ENCODE data around the gene HOXD4.

DNA sequence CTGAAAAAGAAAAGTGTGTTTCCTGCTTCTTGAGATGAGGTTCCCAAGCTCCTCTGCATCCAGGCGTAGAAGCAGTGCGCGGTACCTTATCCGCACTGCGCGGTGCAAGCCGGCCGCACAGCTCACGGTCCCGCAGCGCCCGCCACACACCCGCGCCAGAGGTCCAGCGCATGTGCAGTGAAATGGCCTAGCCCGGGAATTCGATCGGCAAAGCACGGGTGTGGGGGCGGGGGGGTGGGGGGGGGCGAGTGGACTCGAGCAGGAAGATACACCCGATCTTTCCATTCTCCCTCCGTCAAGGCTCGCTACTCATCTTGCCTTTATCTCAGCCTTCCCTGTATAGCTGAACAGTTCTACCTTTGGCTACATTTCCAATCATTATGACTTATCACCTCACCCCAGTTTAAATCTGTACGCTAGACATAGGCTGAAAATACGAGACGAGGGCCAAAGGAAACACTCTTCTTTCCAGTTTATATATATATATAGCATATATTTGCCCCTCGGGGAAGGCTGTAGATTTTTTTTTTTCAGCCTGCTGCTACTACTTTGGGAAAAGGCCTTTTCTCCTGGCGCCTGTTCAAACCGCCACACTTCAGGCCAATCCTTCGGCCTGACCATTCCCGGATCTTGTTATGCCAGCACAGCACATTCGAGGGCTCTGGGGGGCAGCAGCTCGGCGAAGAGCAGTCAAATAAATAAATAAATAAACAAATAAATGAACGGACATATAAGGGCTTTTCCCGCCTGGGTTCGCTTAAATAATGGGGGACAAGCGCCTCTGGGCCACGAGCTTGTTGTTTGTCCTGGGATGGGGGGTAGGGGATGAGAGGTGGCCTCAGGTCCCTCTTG lies 11.5 kb upstream of the HOXD4 start:
- TF ChIP-seq, protein P1, sequence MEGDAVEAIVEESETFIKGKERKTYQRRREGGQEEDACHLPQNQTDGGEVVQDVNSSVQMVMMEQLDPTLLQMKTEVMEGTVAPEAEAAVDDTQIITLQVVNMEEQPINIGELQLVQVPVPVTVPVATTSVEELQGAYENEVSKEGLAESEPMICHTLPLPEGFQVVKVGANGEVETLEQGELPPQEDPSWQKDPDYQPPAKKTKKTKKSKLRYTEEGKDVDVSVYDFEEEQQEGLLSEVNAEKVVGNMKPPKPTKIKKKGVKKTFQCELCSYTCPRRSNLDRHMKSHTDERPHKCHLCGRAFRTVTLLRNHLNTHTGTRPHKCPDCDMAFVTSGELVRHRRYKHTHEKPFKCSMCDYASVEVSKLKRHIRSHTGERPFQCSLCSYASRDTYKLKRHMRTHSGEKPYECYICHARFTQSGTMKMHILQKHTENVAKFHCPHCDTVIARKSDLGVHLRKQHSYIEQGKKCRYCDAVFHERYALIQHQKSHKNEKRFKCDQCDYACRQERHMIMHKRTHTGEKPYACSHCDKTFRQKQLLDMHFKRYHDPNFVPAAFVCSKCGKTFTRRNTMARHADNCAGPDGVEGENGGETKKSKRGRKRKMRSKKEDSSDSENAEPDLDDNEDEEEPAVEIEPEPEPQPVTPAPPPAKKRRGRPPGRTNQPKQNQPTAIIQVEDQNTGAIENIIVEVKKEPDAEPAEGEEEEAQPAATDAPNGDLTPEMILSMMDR (IDR thresholded peaks at IDR 0.05), result no peak
- TF ChIP-seq POLR2A (IDR thresholded peaks at IDR 0.05), result no peak

All from thyroid gland (tissue), 4 donors.